Measurements from ENCODE around the gene RAPGEF5.
"Not testable (repeated sequence)": the region's sequence is repeated elsewhere in the genome, so short reads cannot be mapped to it uniquely, and the experiment has no call there.

The RAPGEF5 gene

GRCh38 chr7:22108151-22108845 is 248.7 kb downstream of the RAPGEF5 start:
- H3K27ac ChIP-seq, result no peak overlapping the region
- H3K36me3 ChIP-seq (replicated peaks), result no peaks in the 10 kb centered on the region
- no peak overlapping the region for H3K4me3 ChIP-seq (ENCODE audit: low read depth, low read length)
- TF ChIP-seq CTCF (IDR thresholded peaks at IDR 0.05; ENCODE audit: low read depth, low read length, missing control alignments), result no peak
- DNase-seq, result no peak
- no peaks in the 10 kb centered on the region for H3K27me3 ChIP-seq (replicated peaks)
- in situ Hi-C loops (cut with HindIII; ENCODE audit: low pct_ligation_motif_present, low sequenced_read_pairs), result no loop called here

- no peak for TF ChIP-seq CTCF (IDR thresholded peaks at IDR 0.05; ENCODE audit: low read depth, low read length, missing control alignments)
- Histone ChIP-seq H3K27me3 (replicated peaks) (no peaks in the 10 kb centered on the region), H3K27ac (no peak overlapping the region), H3K36me3 (replicated peaks) (no peaks in the 10 kb centered on the region), H3K4me3 (ENCODE audit: low read depth, low read length) (no peak overlapping the region)
- no peak for DNase-seq
- in situ Hi-C loops (cut with HindIII; ENCODE audit: low pct_ligation_motif_present, low sequenced_read_pairs), result no loop called here
Observed at GRCh38 chr7:22105550-22105949, 251.4 kb downstream of the RAPGEF5 start.

GRCh38 chr7:22094413-22095342 is 262.3 kb downstream of the RAPGEF5 start:
- Histone ChIP-seq H3K27ac (no peak overlapping the region), H3K27me3 (replicated peaks) (no peaks in the 10 kb centered on the region), H3K4me3 (ENCODE audit: low read depth, low read length) (no peak overlapping the region), H3K36me3 (replicated peaks) (no peaks in the 10 kb centered on the region)
- no peak for DNase-seq
- peak; percentile 38 for TF ChIP-seq CTCF (IDR thresholded peaks at IDR 0.05; ENCODE audit: low read depth, low read length, missing control alignments)
- in situ Hi-C loops (cut with HindIII; ENCODE audit: low pct_ligation_motif_present, low sequenced_read_pairs), result no loop called here

- no peak overlapping the region for H3K4me3 ChIP-seq (ENCODE audit: low read depth, low read length)
- in situ Hi-C loops (cut with HindIII; ENCODE audit: low pct_ligation_motif_present, low sequenced_read_pairs), result no loop called here
- H3K36me3 ChIP-seq (replicated peaks), result no peaks in the 10 kb centered on the region
- no peak overlapping the region for H3K27ac ChIP-seq
- DNase-seq, result no peak
- no peaks in the 10 kb centered on the region for H3K27me3 ChIP-seq (replicated peaks)
- TF ChIP-seq CTCF (IDR thresholded peaks at IDR 0.05; ENCODE audit: low read depth, low read length, missing control alignments), result no peak
Observed at GRCh38 chr7:22093936-22094335, 263.0 kb downstream of the RAPGEF5 start.

GRCh38 chr7:22093001-22093400 is 264.0 kb downstream of the RAPGEF5 start:
- TF ChIP-seq CTCF (IDR thresholded peaks at IDR 0.05; ENCODE audit: low read depth, low read length, missing control alignments), result no peak
- in situ Hi-C loops (cut with HindIII; ENCODE audit: low pct_ligation_motif_present, low sequenced_read_pairs), result no loop called here

GRCh38 chr7:22090958-22091525 is 265.9 kb downstream of the RAPGEF5 start:
- H3K36me3 ChIP-seq (replicated peaks); in situ Hi-C loops (cut with HindIII; ENCODE audit: low pct_ligation_motif_present, low sequenced_read_pairs): not testable (repeated sequence)

More at GRCh38 chr7:22093001-22093400, 264.0 kb downstream of the RAPGEF5 start:
- H3K36me3 ChIP-seq (replicated peaks), result no peaks in the 10 kb centered on the region
- no peak overlapping the region for H3K4me3 ChIP-seq (ENCODE audit: low read depth, low read length)
- no peaks in the 10 kb centered on the region for H3K27me3 ChIP-seq (replicated peaks)
- peak; percentile 10 for DNase-seq
- no peak overlapping the region for H3K27ac ChIP-seq

More at GRCh38 chr7:22090958-22091525, 265.9 kb downstream of the RAPGEF5 start:
- H3K4me3 ChIP-seq (ENCODE audit: low read depth, low read length); H3K27ac ChIP-seq; H3K27me3 ChIP-seq (replicated peaks); DNase-seq: not testable (repeated sequence)

Data from brain microvascular endothelial cell (primary cell).